Renal cortex interstitium (tissue), 11 donors: ENCODE measurements around the gene MAEA. TPM values are rescaled to one million over a fixed set of nuclear protein-coding genes. Genes with fewer than 3 reads are reported as not detected.

ENCODE experiments used
- DNase-seq, 11 donors: peaks; one replicate each; pipeline ENCODE4 v3.0.0-alpha.2; 2013; ENCODE audit warnings: low read depth in 9 of 11, low spot score in 4 of 11; ENCODE audit errors: extremely low read depth in 1 of 11
- polyA plus RNA-seq, 3 donors: library from polyadenylated mRNA; unstranded; fragments of 120-200 nt; gene quantifications; one replicate each; pipeline ENCODE4 v1.2.1, GENCODE V29; 2013; ENCODE audit not compliant: insufficient read length in 3 of 3

The MAEA gene
- polyA plus RNA-seq, 3 donors, result 59.8 to 85.4 (median 73.0) TPM

DNA sequence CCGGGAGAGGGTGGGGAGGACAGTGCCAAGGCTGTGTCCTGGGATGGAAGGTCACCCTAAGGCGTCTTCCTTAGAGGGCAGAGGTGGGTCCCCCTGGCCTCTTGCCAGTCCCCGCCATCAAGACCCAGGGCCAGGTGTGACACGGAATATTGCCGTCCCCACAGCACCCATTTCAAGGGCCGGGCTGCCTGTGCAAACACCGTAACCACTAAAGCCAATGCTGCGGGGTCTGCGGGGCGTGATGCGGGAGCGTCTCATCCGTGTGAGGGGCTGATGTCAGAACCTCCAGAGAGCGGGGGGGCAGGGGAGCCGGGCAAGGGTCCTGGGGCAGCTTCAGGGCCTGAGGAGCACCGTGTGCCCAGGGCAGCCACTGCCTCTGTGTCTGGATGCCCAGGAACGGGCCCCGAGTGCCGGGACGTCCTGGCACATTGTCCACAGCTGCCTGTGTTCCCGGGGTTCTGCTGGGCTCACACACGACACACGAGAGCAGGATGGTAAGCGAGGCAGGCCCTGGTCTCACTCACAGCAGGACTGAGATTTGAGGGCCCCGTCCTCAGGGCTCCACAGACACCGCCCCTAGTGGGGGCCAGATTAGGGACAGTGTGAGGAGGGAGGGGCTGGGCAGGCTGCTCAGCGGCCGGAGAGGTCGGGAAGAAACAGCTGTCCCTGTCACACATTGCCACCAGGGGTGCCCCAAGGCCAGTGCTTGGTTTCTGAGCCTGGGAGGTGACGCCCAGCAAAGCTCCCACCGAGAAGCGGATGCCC is 87.3 kb downstream of the MAEA start:
- no peak for DNase-seq

- DNase-seq, result no peak
Observed at GRCh38 chr4:1377606-1378261, 88.0 kb downstream of the MAEA start.

- no peak for DNase-seq
Observed at GRCh38 chr4:1378559-1379231, 89.0 kb downstream of the MAEA start.

DNA sequence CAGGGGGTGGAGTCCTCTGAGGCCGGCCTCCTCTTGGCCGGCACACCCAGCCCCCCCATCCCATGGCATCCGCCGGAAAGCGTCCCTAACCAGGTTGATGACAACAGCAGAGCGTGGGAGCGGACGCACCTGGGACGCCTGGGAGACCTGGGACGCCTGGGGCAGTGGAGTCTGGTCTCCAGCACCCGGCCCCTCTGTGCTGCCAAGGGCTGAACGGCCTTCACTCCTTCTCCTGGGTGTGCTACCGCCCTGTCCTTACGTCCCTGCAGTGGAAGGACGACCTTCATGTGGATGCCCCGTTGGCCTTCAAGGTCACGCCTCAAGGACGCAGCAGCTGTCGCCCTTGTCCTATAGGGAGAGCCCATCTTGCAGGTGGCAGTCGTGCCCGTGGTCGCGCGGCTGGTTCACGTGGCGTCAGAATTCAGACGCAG is 89.7 kb downstream of the MAEA start:
- DNase-seq, result no peak

- no peak for DNase-seq
Observed at GRCh38 chr4:1379801-1380331, 90.2 kb downstream of the MAEA start.

DNA sequence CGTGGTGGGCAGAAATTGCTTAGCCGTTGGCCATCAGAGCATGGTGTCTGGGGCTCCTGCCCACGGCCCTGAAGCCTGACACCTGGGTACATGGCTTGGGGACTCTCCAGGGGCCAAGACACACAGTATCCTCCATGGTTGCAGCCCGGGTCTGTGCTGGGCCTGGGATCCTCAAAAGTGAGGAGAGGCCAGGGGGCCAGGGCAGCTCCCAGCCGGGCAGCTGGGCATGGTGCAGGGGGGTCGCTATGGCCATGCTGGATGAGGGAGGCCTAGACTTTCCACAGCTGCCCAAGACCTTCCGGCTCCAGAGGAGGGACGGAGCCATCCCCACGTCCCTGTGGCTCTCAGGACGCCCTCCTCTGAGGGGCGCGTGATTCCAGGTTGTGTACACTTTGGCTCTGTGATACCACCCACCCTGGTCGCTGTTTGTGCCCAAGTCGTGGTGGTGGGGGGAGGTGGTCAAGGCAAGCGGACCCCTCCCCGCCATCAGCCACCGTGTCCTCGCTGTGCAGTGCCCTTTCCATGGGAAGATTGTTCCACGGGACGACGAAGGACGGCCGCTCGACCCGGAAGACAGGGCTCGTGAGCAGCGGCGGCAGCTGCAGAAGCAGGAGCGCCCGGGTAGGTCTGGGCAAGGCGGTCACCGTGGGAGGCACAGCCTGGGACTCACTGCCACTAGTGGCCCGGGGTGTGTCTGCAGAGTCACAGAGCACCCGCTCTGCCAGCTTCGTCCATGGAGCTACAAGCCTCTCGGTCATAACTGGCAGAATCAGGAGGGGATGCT is 90.9 kb downstream of the MAEA start:
- DNase-seq, result no peak

GRCh38 chr4:1381181-1381621 is 91.5 kb downstream of the MAEA start:
- DNase-seq, result no peak

DNA sequence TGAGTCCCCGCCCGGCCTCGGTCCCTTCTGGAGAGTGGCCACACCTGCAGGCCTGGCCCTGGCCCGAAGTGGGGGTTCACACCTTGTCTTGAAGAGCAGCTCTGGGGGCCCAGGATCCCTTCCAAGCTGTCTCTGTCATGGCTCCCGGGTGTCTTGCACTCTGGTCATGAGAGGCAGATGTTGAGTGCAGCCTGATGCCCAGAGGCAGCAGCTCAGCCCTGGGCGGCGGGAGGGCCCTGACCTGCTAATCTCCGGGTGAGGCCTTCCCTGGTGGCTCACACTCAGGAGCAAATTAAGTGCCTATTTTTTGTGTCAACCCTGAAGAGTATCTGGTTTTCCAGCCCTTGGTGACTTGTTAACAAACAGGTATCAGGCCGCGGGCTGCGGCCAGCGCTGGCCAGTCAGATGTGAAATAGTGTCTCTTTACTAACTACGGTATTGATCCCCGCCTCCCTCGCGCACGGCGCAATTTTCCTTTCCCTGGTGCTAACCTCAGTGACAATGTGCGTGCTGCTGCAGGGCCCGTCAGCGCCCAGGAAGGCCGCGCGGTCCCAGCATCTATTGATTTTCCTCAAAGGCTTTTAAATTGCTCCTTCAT is 92.4 kb downstream of the MAEA start:
- no peak for DNase-seq

GRCh38 chr4:1382776-1383727 is 93.4 kb downstream of the MAEA start:
- DNase-seq, result no peak

DNA sequence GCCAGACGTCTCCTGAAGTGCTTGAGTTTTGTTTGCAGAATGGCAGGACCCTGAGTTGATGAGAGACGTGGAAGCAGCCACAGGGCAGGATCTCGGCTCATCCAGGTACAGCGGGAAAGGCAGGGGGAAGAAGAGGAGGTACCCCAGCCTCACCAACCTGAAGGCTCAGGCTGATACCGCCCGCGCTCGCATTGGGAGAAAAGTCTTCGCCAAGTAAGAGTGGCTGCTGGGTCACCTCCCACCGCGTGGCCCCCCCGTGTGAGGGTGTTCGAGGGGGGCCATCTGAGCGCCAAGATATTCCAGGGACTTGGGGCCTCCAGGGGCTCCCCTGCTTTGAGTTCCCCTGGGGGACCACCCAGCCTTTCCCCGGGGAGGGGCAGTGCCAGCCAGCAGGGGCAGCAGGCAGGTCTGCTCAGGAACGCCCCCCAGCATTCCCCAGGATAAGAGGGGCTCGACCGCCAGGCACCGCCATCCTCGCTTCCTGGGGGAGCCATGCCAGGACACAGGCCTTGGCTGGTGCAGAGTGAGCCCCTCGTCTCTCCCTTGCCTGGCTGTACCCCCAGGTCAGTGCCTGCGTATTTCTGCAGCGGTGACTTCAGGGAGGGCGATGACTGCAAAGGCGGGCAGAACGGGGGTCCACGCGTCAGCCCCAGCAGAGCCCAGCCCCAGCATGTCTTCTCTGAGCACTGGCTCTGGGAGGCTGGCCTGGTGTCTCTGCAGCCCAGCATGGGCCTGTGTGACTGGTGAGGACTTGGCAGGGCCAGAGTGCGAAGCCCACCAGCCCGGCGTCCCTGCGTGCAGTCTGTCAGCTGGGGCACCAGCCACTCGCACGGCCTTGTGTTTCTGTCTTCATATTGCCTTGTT is 94.3 kb downstream of the MAEA start:
- DNase-seq, result no peak

DNA sequence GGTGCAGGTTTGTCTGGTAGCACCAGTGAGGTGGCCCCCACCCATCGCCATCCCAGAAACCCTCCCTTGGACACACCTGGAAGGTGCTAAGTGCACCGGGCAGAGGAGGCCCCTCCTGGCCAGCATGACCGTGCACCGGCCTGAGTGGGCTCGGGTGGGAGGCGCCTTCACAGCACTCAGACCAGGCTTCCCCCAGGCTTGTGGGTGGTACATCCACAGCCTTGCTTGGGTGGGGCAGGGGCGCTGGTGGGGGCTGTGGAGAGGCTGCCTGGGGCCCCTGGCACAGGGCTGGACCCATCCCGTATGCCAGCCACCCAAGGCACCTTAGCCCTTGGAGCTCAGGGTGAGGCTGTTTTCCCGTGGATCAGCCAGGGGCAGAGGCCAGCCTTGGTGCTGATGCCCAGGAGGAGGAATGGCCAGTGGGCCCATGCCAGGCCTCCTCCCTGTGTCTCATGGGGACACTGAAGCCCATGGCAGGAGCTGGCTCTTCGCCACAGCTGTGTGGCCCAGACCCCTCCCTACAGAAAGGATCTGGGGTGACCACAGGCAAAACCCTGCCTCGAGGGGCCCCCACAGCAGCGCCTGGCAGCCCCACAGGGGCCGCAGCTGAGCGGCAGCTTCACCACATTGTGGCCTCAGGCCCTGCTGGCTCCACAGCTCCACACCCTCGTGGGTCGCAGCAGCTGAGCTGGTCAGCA is 95.1 kb downstream of the MAEA start:
- no peak for DNase-seq

- DNase-seq, result no peak
Observed at GRCh38 chr4:1385373-1386340, 96.0 kb downstream of the MAEA start.
